CD4-positive, alpha-beta T cell treated with Interleukin-4 for 1 hour (primary cell): ENCODE measurements around the gene GGTLC2.

Experiments used
- DNase-seq, 2 donors: peaks; one replicate each; pipeline ENCODE4 v3.0.0-alpha.2; 2020 to 2022

Gene GGTLC2

GRCh38 chr22:22692707-22693530 is 48.5 kb downstream of the GGTLC2 start:
- peak; percentile 63 to 65 for DNase-seq

DNA sequence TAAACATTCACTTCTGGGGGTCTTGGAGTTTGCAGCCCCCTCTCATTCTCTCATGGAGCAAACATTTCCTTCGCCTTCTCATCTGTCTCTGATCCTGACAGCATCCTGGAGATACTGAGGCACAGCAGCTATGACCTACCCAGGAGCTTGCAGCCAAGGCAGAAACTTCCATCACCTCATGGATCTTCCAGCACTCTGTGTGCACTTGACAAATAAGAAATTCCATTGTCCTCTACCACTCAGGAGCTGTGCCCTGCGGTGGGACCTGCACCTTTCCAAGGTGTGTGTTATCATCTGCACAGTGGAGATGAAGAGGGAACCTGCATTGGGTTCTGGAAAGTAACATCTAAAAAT is 49.1 kb downstream of the GGTLC2 start:
- DNase-seq, result no peak

DNA sequence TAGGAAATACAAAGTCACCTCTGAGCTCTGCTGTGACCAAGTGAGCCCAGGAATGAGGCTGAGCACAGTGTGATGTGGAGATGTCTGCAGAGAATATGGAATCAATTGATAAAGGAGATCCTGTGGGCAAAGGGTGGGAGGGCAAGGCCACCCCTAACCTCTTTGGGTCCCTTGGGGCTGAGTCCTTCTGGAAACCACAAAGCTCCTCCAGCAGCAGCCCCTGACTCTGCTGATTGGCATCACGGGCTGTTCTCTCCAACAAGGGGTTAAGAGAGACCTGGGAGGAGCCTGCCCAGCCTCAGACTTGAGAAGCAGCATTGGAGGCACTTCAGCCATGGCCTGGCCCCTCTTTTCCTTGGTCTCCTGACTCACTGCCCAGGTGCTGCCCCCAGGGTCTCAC is 49.7 kb downstream of the GGTLC2 start:
- DNase-seq, result no peak

GRCh38 chr22:22696104-22696503 is 51.7 kb downstream of the GGTLC2 start:
- no peak for DNase-seq
